IMR-90 (cell line): Measurements from ENCODE around the gene PPP1R8. TPM values are rescaled to one million over a fixed set of nuclear protein-coding genes. Genes with fewer than 3 reads are reported as not detected.

Experiments used
- ATAC-seq: fragments of 200-7000 bp; cut with Tn5 transposase; 2 replicates; pipeline ENCODE4 v1.9.1; 2020; ENCODE audit warnings: low read depth, mild to moderate bottlenecking, moderate library complexity
- BruUV-seq: library from RNA; stranded (reverse); fragments of 400-500 nt; replicated peaks from 2 replicates; lab custom pipeline; 2021; lab: Mats Ljungman, UMichigan
- CTCF ChIA-PET: fragments of 300-600 bp; formaldehyde crosslinking; extraction: SDS; loops from one replicate; lab custom pipeline; 2021; ENCODE audit warnings: antibody characterized with exemption; lab: Yijun Ruan, JAX
- POLR2A ChIA-PET: fragments of 300-600 bp; sonication (Branson Sonifier 250); formaldehyde crosslinking; loops from one replicate; lab custom pipeline; 2022; ENCODE audit warnings: antibody characterized with exemption; ENCODE audit not compliant: unreplicated experiment; lab: Charles Lee
- DNase-seq: peaks from one replicate; pipeline ENCODE4 v3.0.0; 2013
- H2AFZ ChIP-seq: replicated peaks from 2 replicates; pipeline ENCODE3; 2013; ENCODE audit warnings: low read length, mild to moderate bottlenecking; ENCODE audit not compliant: poor library complexity
- H2AK5ac ChIP-seq: 2 replicates; pipeline ENCODE4 v1.6.1; 2013; ENCODE audit warnings: low read depth, low read length, inconsistent platforms
- H2AK9ac ChIP-seq: replicated peaks from 2 replicates; pipeline ENCODE3; 2013; ENCODE audit warnings: mild to moderate bottlenecking, low read depth, low read length, moderate library complexity; ENCODE audit not compliant: poor library complexity
- H2BK120ac ChIP-seq: 2 replicates; pipeline ENCODE4 v1.6.1; 2013; ENCODE audit warnings: low read depth, low read length, inconsistent platforms
- H2BK15ac ChIP-seq: 3 replicates; pipeline ENCODE4 v1.6.1; 2013; ENCODE audit warnings: low read depth, low read length, inconsistent platforms
- H2BK20ac ChIP-seq: 2 replicates; pipeline ENCODE4 v1.6.1; 2013; ENCODE audit warnings: low read depth, mild to moderate bottlenecking, inconsistent platforms, low read length, moderate library complexity
- H2BK5ac ChIP-seq: 2 replicates; pipeline ENCODE4 v1.6.1; 2013; ENCODE audit warnings: mild to moderate bottlenecking, low read depth, low read length, inconsistent platforms; ENCODE audit not compliant: poor library complexity, severe bottlenecking
- H3K14ac ChIP-seq: replicated peaks from 2 replicates; pipeline ENCODE4 v1.6.1; 2013; ENCODE audit warnings: low read depth, low read length, inconsistent platforms
- H3K18ac ChIP-seq: 2 replicates; pipeline ENCODE4 v1.6.1; 2013; ENCODE audit warnings: low read depth, low read length, control low read depth
- H3K23ac ChIP-seq: 2 replicates; pipeline ENCODE4 v1.6.1; 2013; ENCODE audit warnings: low read depth, low read length, inconsistent platforms
- H3K27ac ChIP-seq: 2 replicates; pipeline ENCODE4 v1.5.1; 2013; ENCODE audit warnings: mild to moderate bottlenecking, control low read depth, low read length; ENCODE audit not compliant: insufficient read depth
- H3K27me3 ChIP-seq: 2 replicates; pipeline ENCODE4 v1.6.1; 2013; ENCODE audit warnings: low read length; ENCODE audit not compliant: control insufficient read depth, insufficient read depth
- H3K36me3 ChIP-seq: 2 replicates; pipeline ENCODE4 v1.6.1; 2013; ENCODE audit warnings: low read length, mixed read lengths; ENCODE audit not compliant: control insufficient read depth, insufficient read depth
- H3K4ac ChIP-seq: 2 replicates; pipeline ENCODE4 v1.6.1; 2013; ENCODE audit warnings: low read depth, low read length, inconsistent platforms
- H3K4me1 ChIP-seq: 2 replicates; pipeline ENCODE4 v1.6.1; 2013; ENCODE audit warnings: low read length, mixed read lengths; ENCODE audit not compliant: control insufficient read depth, insufficient read depth
- H3K4me2 ChIP-seq: 2 replicates; pipeline ENCODE4 v1.6.1; 2013; ENCODE audit warnings: low read depth, mild to moderate bottlenecking, control low read depth, low read length, moderate library complexity
- H3K4me3 ChIP-seq: 2 replicates; pipeline ENCODE4 v1.5.1; 2013; ENCODE audit warnings: low read depth, mild to moderate bottlenecking, control low read depth, low read length, moderate library complexity; ENCODE audit not compliant: insufficient read depth
- H3K56ac ChIP-seq: 2 replicates; pipeline ENCODE4 v1.6.1; 2013; ENCODE audit warnings: low read length, inconsistent platforms; ENCODE audit not compliant: insufficient read depth; ENCODE audit errors: extremely low read depth
- H3K79me1 ChIP-seq, 2 experiments: 2 replicates each; pipeline ENCODE4 v1.6.1; 2013; ENCODE audit warnings: low read length in 2 of 2, inconsistent platforms in 1 of 2, low read depth in 1 of 2
- H3K9ac ChIP-seq: 2 replicates; pipeline ENCODE4 v1.6.1; 2013; ENCODE audit warnings: low read depth, low read length, control low read depth
- H3K9me1 ChIP-seq: 2 replicates; pipeline ENCODE4 v1.6.1; 2013; ENCODE audit warnings: low read length, inconsistent platforms; ENCODE audit not compliant: insufficient read depth
- H3K9me3 ChIP-seq: 2 replicates; pipeline ENCODE4 v1.6.1; 2013; ENCODE audit warnings: low read length; ENCODE audit not compliant: control insufficient read depth, insufficient read depth
- H4K20me1 ChIP-seq: 2 replicates; pipeline ENCODE4 v1.6.1; 2013; ENCODE audit warnings: low read length, inconsistent platforms; ENCODE audit not compliant: insufficient read depth
- H4K5ac ChIP-seq: 2 replicates; pipeline ENCODE4 v1.6.1; 2013; ENCODE audit warnings: mild to moderate bottlenecking, low read depth, low read length, control low read depth
- H4K8ac ChIP-seq, 2 experiments: 2 replicates each; pipeline ENCODE4 v1.6.1; 2013; ENCODE audit warnings: low read depth in 2 of 2, low read length in 2 of 2, control low read depth in 1 of 2, inconsistent platforms in 1 of 2
- H4K91ac ChIP-seq: 2 replicates; pipeline ENCODE4 v1.6.1; 2013; ENCODE audit warnings: low read depth, low read length, inconsistent platforms; ENCODE audit not compliant: insufficient read depth
- MXI1 ChIP-seq: IDR thresholded peaks from 2 replicates; pipeline ENCODE4 v1.6.1; 2012; ENCODE audit warnings: low read depth, mild to moderate bottlenecking, low read length, moderate library complexity, borderline replicate concordance
- RCOR1 ChIP-seq: IDR thresholded peaks from 2 replicates; pipeline ENCODE4 v1.6.1; 2012; ENCODE audit warnings: mild to moderate bottlenecking, low read length, improper control_type of control experiment; ENCODE audit not compliant: insufficient replicate concordance
- SMC3 ChIP-seq: fragments of 150-350 bp; IDR thresholded peaks from 2 replicates; pipeline ENCODE4 v1.6.1; 2016; ENCODE audit warnings: low read depth, mild to moderate bottlenecking, antibody characterized with exemption, low read length, moderate library complexity
- WGBS, 2 experiments: methylation state at CpG; one replicate each; pipeline versions ENCODE4 v1.1.5 to v1.1.7; 2013; ENCODE audit warnings: missing lambda C conversion rate in 2 of 2; ENCODE audit not compliant: insufficient read length in 1 of 2; ENCODE audit errors: extremely low coverage in 2 of 2; 5-methylcytosine and 5-hydroxymethylcytosine counted together
- dilution Hi-C: fragments of 300-500 bp; cut with HindIII; formaldehyde crosslinking; loops from one replicate; pipeline ENCODE4 v1.14.3; 2018; ENCODE audit warnings: low sequenced_read_pairs; ENCODE audit not compliant: unreplicated experiment
- in situ Hi-C: fragments of 300-500 bp; cut with MboI; formaldehyde crosslinking; loops from 3 replicates; pipeline ENCODE4 v1.14.3; 2019; ENCODE audit warnings: low sequenced_read_pairs, inconsistent platforms, mixed read lengths
- intact Hi-C: fragments of 100-400 bp; cut with micrococcal nuclease; formaldehyde crosslinking; loops from 2 replicates; pipeline ENCODE4 v1.10.0; 2022
- polyA plus RNA-seq, 3 experiments: library from polyadenylated mRNA; depleted of rRNA; stranded (reverse); fragments of >200 nt; gene quantifications; 2 replicates each; pipeline ENCODE4 v1.2.3, GENCODE V29; 2012; ENCODE audit warnings: low replicate concordance in 1 of 3
- total RNA-seq: library from RNA; depleted of rRNA; stranded (reverse); fragments of >200 nt; gene quantifications from 2 replicates; pipeline ENCODE4 v1.2.3, GENCODE V29; 2012

Gene PPP1R8
- total and polyA plus RNA-seq, 2 of the 4 experiments (the other 2 are of a cell fraction), result 53.8 to 80.1 TPM

DNA sequence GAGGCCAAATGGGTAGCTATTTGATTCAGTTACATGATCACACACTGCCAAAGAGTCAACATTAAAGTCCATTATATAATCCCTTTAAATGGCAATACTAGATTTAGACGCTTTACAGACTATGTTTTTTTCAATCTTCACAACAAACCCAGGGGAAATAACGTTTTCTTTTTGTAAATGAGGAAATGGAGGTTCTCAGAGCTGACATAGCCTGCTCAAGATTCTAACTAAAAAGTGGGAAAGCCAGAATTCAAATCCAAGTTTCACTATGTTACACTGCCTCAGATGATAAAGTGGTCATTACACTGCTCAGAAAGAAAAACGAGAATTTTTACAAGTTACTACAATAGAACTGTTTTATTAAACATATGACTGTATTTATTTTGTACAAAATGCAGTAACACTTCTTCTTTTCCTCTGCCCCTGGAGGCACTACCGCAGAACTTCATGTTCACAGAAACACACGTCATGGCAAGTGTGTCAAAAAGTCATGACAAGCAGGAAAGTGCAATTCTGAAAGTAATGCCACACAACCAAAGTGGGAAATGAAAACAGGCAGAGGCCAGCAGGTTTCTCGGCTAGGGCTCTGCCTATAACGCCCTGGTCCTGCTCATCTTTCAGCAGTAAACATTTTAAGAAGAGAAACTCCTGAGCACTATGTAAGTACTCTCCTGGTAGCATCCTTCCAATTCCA, 60.8 kb downstream of the PPP1R8 start:
- Histone ChIP-seq H2BK20ac (no peak overlapping the region), H3K27ac (no peak overlapping the region), H3K4ac (no peak overlapping the region), H2BK120ac (no peak overlapping the region), H4K8ac (no peak overlapping the region), H2BK15ac (no peak overlapping the region), H3K36me3 (peaks cover 22% of the 10 kb centered on the region), H3K9me1 (no peaks in the 10 kb centered on the region), H3K79me1 (no peaks in the 10 kb centered on the region; a peak in 1 of 4 replicates), H3K4me1 (no peaks in the 10 kb centered on the region), H3K18ac (no peak overlapping the region), H2AK5ac (no peak overlapping the region), H3K27me3 (no peaks in the 10 kb centered on the region), H3K4me3 (no peak overlapping the region), H4K5ac (no peak overlapping the region), H2AFZ (no peak overlapping the region), H4K20me1 (no peaks in the 10 kb centered on the region), H3K23ac (no peak overlapping the region), H3K56ac (no peak overlapping the region), H2AK9ac (no peak overlapping the region), H2BK5ac (no peak overlapping the region), H3K14ac (no peak overlapping the region), H3K9ac (no peak overlapping the region), H4K91ac (no peak overlapping the region), H3K9me3 (no peaks in the 10 kb centered on the region), H3K4me2 (no peak overlapping the region)
- BruUV-seq, result no TSS peak
- DNase-seq, result no peak
- in situ Hi-C loops, result no loop called here
- whole genome bisulfite sequencing, 2 experiments, result 100% methylated on average over 2 of the region's 7 CpGs; no CpG with 5 or more reads in 1 of the 2 experiments
- dilution Hi-C loops, result no loop called here
- no peak for ATAC-seq
- intact Hi-C loops, result no loop called here
- POLR2A ChIA-PET, result no interaction called here
- no peak for TF ChIP-seq RCOR1
- no peak for TF ChIP-seq MXI1
- TF ChIP-seq SMC3, result no peak
- CTCF ChIA-PET, result interaction anchor here (0.6 kb wide), 1 partner anchor 14 kb away, joined by 3 read pairs; no protein-coding TSS in a partner anchor
